GM19372 (cell line): ENCODE measurements around the gene GFOD2.
"Not testable (repeated sequence)": the region's sequence is repeated elsewhere in the genome, so short reads cannot be mapped to it uniquely, and the experiment has no call there.

Source experiments
- ATAC-seq: cut with Tn5 transposase; IDR thresholded peaks from one replicate; pipeline ENCODE4 v1.9.1; 2021; ENCODE audit warnings: mild to moderate bottlenecking, low read depth, moderate library complexity; ENCODE audit not compliant: unreplicated experiment

Gene GFOD2

DNA sequence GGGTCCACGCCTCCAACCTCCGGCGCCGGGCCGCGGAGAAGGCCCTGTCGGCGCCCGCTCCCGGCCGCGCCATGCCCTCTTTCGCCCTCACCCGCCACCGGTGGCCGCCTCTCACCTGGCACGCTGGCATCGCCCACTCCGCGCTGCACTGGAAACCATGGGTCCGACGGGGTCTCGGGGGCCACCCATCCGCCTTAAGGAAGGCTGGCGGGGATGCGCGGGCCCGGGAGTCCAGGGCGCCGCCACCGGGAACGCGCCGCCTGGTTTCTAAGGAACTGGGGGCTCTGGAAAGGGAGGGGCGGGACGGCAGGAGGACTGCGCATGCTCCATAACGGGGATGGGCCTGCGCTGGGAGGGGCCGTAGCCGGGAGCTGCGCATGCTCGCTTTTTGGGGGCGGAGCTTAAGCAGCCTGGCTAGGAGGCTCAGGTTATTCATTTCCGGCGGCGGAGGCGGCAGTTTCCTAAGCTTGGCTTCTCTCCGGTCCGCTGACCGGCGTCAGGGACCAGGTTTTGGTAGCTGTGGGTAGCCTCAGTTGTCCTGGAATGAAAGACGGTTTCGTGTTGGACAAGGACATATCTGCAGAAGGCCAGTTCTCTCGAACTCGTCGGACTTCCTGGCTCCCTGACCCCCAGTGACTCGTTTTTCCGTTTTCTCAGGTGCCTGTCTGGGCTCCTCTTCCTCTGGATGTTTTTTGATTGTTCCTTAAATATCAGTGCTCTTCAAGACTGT, at the start of gene GFOD2:
TSS of gene GFOD2 (minus strand) at position 269 of the 730 bp plus-strand sequence. CDS start 33,601 bp downstream, outside the sequence.
- ATAC-seq: peak; percentile 91

GRCh38 chr16:67767953-67768352, 48.8 kb upstream of the GFOD2 start:
- ATAC-seq: no peak

GRCh38 chr16:67766291-67766690, 47.2 kb upstream of the GFOD2 start:
- no peak for ATAC-seq

DNA sequence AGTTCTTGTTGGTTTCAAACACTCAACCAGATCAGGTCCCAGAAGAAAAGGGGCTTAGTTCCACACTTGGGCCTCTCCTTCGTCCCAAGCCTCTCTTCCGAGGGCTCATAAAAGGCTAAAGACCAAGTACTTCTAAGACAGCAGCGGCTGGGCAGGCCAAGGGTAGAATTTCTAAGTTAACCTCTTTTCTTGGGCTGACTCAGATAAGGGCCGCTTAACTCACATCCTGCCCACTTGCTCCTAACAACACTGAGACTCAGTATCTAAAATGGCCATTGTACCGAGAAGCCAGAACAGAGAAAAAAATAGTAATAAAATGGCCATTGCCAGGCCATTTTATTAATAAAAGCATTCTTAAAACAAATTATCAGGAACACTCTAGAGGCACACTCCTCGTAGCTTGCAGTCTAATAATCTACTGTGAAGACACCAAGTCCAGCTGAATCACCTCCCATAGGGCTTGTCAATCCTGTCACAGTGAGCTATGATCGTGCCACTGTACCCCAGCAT, 45.1 kb upstream of the GFOD2 start:
- ATAC-seq: no peak

DNA sequence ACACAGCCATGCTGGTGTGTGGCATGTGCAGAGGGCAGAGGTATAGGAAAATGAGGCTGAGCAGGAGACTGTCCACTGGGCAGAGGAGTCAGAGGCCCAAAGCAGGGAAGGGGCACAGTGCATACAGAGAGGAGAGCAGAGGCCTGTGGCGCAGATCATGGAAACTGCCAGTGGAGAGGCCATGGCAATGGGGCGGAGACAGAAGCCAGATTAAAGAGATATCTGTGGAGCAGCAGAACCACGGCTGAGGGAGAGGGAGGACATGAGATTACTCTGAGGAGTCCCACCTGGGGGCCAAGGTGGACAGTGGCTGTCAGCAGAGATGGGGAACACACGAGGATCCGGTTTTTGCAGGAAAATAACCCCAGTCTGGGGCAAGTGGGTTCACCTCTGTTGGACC, 44.0 kb upstream of the GFOD2 start:
- ATAC-seq: no peak

DNA sequence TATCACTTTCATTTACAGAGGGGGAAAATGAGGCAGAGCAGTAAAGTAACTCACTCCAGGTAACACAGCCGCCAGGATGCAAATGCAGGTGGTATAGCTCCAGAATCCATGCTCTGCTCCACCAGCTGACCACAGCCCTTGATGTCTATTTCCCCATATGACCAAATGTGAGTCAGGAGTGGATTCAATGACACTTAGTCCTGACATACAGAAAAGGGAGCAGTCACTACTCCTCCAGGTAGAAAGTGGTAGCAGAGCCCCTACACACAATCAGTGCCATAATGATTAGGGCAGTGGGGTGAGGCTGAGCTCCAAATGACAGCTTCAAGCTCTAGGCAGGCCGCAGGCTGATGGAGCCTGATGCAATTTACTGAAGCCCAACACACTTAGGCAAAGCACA, 43.3 kb upstream of the GFOD2 start:
- ATAC-seq: no peak

DNA sequence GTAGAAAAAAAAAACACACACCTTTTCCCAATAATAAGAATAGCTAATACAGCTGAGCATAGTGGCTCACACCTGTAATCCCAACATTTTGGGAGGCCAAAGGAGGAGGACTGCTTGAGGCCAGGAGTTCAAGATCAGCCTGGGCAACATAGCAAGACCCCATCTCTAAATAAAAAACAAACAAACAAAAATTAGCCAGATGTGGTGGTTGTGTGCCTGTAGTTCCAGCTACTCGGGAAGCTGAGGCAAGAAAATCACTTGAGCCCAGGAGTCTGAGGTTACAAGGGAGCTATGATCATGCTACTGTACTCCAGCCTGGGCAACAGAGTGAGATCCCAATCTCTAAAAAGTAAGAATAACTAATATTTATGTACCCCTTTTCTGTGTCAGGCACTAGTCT, 42.8 kb upstream of the GFOD2 start:
- no peak for ATAC-seq

GRCh38 chr16:67760956-67761230, 41.8 kb upstream of the GFOD2 start:
- ATAC-seq: no peak

DNA sequence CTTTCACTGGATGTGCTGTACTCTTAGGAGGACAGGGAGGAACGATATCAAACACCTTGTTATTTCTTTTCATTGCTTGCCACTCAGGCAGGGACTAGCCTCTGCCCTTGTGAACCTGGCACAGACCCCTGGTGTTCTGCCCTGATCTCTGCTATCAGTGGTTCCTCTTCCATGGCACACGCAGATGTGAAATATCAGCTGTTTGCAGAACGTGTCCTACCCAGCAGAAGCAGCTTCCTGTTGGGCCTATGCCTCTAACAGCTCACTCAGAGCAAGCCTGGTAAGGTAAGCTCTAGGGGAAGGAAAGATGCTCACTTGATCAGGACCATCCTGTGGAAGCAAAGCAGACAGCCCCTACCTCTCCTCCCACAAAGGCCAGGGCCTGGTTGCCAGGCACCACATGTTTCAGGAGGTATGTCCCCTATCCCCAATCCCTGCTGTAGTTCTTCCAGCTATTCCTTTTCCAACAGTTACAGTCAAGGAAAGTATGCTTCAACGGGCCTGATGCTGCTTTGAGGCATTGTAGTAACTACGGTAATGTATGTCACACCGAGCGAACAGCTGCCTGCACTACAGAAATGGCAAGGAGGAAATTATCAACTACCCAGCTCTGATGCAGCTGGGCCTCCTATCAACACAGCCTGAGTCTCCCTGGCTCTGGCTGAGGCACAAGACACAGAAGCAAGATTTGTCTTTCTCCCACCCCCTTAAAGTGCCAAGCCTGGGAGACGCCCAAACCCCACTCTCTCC, 41.3 kb upstream of the GFOD2 start:
- ATAC-seq: no peak

DNA sequence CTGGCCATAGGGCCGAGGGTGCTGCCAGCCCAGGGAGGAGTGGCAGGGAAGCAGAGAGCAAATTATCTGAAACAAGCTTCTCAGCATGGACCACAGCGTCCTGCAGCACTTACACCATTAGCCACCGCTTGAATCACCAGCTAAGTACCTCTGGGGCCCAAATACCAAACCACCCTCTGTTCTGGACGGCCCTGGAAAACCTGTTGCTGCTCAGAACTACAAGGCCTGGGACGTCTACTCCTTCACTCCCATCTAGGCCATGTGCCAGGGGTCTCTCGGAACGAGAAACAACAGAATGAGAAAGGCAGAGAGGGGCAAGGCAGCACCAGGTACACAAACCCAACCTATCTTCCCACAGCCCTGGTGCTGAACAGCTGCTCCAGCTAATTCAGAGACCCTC, 39.9 kb upstream of the GFOD2 start:
- no peak for ATAC-seq

DNA sequence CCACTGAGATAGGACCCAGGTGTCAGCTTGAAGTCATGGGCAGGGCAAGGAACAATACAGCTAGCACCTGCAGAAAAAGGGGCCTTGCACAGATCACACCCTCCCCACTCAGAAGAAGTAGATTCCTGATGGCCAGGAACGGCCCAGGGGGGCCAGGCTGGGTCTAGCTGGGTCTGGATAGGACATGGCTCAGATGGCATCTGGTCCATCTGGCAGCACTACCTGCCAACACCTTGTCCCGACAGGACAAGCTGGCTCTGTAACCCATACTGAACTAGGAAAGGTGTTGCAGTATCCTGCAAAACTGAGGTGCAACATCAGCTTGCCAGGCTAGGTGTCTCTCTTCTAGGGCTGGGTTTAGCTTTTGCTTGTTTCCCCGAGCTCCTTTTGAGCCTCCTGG, 38.9 kb upstream of the GFOD2 start:
- ATAC-seq: no peak

GRCh38 chr16:67752641-67753040, 33.5 kb upstream of the GFOD2 start:
- no peak for ATAC-seq

DNA sequence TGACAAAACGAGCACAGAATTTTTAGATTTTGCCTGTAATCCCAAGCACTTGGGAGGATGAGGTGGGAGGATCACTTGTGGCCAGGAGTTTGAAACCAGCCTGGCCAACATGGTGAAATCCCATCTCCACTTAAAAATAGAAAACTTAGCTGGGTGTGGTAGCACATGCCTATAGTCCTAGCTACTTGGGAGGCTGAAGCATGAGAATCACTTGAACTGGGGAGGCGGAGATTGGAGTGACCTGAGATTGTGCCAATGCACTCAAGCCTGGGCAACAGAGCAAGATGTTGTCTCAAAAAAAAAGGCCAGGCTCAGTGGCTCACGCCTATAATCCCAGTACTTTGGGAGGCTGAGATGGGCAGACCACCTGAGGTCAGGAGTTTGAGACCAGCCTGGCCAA, 32.2 kb upstream of the GFOD2 start:
- ATAC-seq: not testable (repeated sequence)

- no peak for ATAC-seq
Measured at GRCh38 chr16:67750466-67750865, 31.4 kb upstream of the GFOD2 start.

GRCh38 chr16:67749436-67750078, 30.4 kb upstream of the GFOD2 start:
- ATAC-seq: no peak

GRCh38 chr16:67748834-67749233, 29.7 kb upstream of the GFOD2 start:
- ATAC-seq: no peak

DNA sequence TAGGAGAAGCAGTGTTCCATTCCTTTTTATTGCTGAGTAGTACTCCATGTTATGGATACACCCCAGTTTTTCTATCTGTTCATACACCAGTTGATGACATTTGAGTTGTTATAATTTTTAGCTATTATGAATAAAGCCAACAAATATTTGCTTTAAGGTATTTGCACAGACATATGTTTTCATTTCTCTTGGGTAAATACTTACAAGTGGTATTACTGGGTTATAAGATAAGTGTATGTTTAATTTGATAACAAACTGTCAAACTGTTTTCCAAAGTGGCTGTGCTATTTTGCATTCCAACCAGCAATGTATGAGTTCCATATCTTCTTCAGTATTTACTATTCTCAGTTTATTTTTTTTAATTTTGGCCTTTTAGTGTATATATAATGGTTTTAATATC, 27.7 kb upstream of the GFOD2 start:
- no peak for ATAC-seq

DNA sequence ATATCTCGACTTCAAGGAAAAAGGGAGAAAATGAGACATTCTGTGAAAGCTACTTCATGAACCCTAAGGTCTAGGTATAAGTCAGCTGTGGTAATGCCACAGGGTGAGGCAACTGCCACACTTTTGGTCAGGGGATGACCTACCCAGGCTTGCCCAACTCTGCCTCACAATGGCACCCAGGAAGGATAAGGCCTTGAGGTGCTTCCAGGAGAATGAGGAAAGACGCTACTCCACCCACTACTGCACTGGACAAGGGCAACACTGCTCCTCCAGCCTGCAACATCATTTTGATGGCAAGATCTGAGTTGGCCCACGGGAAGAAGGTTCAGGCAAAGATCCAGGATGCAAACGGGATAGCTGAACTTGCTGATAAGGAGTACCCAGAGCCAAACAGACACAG, 22.0 kb upstream of the GFOD2 start:
- no peak for ATAC-seq

DNA sequence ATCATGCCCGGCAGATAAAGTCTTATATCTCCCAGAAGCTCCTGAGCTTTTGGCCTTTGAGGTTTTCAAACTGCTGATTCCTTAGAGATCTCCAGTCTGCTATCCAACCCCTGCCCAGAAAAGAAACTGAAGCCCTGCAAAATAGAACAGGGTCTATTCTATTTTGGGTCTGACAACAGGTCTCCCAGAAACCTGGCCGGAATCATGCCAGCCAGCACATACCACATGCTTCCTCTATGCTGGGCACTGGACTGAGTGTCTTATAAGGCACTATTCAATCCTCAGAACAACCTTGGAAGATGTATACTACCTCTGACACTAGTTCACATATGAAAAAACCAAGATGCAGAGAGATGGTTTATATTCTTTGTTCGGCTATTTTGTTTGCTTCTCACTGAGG, 21.3 kb upstream of the GFOD2 start:
- no peak for ATAC-seq

- no peak for ATAC-seq
Measured at GRCh38 chr16:67736858-67737257, 17.7 kb upstream of the GFOD2 start.

GRCh38 chr16:67734731-67735201, 15.7 kb upstream of the GFOD2 start:
- ATAC-seq: no peak
